ENCODE results near the gene ITGA3. TPM values are rescaled to one million over a fixed set of nuclear protein-coding genes. Genes with fewer than 3 reads are reported as not detected.

ITGA3 gene
- polyA plus RNA-seq, 3 donors: 104 to 119 (median 112) TPM

- no peak for DNase-seq
These were observed 34.2 kb downstream of the ITGA3 start for GRCh38 chr17:50090071-50090470.

DNA sequence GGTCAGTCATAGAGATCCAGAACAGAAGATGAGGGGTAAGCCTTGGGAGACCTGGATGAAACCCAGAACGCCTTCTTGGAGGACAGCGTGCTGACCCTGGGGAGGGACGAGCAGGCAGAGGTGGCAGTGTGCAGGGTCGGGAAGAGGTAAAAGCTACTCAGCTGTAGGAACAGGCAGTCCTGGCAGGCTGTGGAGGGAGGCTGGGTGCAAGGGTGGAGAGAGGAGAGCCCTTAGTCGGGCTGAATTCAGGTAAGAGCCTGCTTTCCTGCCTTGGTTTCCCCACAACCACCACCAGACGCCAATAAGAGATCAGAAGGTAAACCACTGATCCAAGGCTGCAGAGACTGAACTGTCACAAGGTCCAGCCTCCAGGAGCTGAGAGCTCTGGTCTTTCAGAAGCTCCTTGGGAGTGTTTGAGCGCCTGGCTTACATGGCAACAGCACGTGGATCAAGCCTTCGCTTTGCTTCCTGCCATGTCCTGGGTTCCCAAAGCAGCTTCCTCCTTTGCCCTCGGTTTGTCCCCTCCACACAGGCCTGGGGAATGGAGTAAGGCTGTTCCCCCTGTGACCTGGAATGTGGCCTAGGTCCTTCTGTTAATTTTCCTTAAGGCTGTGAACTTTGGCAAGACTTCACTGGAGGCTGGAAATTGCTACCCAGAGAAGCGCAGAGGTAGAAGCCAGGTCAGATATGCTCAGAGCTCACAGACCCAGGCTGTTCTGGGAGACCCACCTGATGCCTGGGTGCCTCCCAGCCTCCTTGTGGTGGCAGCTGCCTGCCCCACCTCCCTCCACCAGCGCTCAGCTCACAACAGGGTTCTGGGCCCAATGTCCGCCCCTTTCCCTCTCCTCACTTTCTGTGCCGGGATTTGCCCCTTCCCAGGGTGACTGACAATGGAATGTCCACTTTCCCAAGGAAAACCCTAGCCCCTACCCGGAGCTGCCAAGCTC is 35.3 kb downstream of the ITGA3 start:
- DNase-seq: no peak

DNA sequence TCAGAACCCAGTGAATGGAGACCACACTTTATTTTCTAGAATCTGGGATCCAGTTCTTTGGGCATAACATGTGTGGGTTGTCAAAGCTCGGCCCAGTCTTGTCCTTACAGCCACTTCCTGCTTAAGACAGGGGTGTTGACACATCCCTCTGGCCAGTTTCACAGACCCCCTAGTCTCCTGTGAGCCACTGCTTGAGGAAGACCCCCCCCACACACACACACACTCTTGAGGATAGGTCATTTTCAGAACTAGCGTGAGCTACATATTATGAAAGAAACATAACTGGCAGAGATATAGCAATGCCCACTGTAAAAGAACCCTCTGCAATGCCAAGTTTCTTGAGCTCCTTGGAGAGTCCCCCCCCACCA is 36.0 kb downstream of the ITGA3 start:
- no peak for DNase-seq

DNA sequence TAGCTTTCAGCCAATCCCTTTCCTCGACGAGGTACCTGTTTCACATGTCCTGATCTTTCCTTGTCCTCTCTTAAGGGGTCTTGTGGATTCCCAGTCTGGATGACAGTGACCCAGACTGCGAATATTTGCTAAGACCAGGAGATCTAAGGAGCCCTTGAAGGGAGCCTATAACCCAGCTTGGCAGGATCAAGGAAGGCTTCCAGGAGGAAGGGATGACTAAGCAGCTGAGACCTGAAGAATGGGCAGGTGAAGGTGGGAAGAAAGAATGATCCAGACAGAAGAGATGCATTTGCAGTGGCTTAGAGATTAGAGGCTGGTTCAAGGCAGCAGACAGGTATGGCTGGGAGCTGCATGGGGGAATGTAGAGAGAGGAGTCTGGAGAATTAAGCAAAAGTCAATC is 37.3 kb downstream of the ITGA3 start:
- DNase-seq: no peak

- no peak for DNase-seq
These were observed 37.9 kb downstream of the ITGA3 start for GRCh38 chr17:50093807-50094206.

GRCh38 chr17:50094243-50094752 is 38.4 kb downstream of the ITGA3 start:
- DNase-seq: peak; percentile 92

DNA sequence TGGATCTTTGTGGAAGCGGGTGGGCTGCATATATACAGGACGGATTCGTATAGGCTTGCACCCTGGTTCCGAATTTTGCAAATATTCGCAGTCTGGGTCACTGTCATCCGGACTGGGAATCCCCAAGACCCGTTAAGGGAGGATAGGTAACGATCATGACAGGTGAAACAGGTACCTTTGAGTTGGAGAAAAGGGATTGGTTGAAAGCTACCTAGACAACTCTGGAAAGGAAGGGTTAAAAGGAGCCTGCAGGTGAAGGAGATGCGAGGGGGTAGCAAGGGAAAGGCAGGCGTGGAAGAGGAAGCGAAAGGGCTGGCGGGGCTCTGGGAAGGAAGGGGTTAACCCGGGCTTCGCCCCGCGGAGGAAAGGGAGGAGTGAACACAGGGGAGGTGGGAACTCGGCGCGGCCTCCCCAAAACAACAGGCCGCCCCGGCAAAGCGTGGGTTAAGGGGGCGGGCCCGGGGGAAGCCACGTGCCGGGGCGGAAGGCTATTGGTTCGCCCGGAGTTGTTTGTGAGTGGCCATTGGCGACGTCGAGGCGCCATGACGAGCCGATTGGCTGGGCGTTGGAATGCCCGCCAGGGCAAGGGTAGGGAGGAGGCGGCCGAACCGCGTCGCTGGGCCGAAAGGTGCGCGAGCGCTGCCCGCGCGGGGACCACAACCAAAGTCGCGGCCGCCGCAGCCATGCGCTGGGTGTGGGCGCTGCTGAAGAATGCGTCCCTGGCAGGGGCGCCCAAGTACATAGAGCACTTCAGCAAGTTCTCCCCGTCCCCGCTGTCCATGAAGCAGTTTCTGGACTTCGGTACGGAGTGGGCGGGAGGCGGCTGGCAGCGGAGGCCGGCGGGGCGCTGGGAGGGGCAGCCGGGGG is 39.1 kb downstream of the ITGA3 start, which contains the start of gene PDK2:
Gene PDK2, plus strand, starts transcription at position 599 of the 867 bp plus-strand sequence. Its CDS starts 85 bp downstream, at position 684.
- DNase-seq: peak; percentile 97

DNA sequence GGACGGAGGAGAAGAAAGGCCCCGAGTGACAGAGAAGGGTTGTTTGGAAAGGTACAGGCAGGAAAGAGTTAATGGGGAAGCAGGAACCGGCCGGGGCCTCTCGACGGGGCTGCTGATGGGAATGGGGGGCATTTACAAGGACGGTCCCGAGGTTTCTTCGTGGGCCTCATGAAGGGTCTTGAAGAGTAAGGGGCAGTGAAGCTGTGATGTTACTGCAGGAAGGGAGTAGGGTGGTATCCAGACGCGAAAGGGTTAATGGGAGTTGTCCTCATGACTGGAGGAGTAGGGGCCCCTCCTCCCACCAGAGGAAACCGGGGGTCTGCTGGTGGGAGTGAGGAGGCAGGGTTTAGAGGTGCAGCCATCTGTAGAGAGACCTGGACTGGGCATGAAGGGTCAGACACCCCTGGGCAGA is 39.7 kb downstream of the ITGA3 start:
- DNase-seq: peak; percentile 57

GRCh38 chr17:50096092-50096491 is 40.2 kb downstream of the ITGA3 start:
- DNase-seq: no peak

DNA sequence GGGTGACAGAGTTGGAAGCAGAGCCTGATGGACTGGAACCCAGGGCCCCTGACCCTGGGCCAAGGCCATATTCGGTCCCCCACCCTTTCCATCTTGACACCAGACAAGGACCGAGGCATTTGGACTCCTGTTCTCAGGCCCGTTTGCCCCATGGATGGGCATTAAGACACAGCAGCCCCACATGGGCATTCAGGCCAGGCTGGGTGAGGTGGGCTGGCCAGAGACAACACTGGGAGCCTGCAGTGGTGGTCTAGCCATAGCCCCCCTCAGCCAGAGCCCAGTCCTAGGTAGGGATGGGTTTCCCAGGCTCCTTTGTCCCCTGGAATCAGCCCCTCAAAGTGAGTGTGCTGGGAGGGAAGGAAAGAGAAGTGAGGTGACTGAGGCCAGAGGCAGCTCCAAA is 40.8 kb downstream of the ITGA3 start:
- DNase-seq: no peak

GRCh38 chr17:50097455-50097854 is 41.5 kb downstream of the ITGA3 start:
- no peak for DNase-seq

- no peak for DNase-seq
These were observed 42.0 kb downstream of the ITGA3 start for GRCh38 chr17:50097926-50098325.

DNA sequence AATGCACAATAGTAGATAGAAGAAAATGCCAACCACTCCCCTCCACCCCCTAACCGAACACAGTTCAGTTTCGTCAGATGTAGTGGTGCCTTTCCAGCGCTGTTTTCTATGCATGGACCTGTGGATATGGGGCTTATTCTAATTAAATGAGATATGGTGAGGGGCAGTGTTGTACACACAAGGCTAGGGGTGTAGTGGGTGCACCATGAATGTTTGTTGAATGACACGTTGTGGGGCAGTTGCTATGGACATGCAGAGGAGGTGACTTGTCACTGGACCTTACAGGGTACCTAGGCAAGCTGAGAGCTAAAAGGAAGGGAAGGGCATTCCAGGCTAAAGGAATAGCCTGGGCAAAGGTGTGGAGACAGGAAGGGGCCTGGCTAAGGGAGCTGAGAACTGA is 42.7 kb downstream of the ITGA3 start:
- no peak for DNase-seq

DNA sequence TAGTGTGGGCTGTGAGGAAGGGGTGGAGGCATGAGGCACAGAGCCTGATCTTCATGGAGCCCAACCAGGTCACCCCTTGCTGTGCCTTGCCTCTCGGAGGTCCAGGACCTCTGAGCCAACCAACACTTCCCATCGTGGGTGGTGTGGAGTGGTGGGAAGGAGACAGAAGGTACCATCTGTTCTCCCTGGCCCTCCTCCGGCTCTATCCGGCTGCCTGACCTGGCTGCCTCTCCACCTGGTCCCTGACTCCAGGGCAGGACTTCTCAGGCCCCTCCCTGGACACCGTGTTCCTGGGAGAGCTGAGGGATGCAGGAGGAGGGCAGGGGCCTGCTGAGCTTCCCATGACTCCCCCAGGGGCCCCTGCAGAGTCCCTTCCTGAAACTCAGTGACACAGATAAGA is 43.1 kb downstream of the ITGA3 start:
- no peak for DNase-seq

- DNase-seq: no peak
These were observed 44.6 kb downstream of the ITGA3 start for GRCh38 chr17:50100480-50100883.

DNA sequence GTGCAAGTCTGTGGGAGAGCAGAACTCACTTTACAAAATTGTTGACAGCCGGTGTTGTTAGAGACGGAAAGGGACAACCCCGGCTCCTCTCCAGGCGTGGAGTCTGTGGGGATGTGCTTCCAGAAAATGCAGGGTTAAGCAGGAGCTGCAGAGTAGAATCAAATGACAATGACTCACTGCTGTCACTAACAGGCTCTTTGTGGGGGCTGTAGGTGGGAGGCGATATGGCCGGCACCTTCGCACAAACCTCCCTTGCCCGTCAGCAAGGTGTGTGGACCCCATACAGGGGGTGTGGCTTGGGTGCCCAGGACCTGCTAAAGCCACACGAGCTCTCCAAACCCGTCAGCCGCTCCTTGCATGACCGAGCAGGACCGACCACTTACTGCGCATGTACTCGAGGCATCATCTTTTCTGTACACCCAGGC is 45.0 kb downstream of the ITGA3 start:
- DNase-seq: peak; percentile 49

GRCh38 chr17:50101346-50102163 is 45.6 kb downstream of the ITGA3 start:
- DNase-seq: peak; percentile 62

GRCh38 chr17:50102164-50102991 is 46.5 kb downstream of the ITGA3 start:
- DNase-seq: no peak

- DNase-seq: no peak
These were observed 47.3 kb downstream of the ITGA3 start for GRCh38 chr17:50103252-50103651.

DNA sequence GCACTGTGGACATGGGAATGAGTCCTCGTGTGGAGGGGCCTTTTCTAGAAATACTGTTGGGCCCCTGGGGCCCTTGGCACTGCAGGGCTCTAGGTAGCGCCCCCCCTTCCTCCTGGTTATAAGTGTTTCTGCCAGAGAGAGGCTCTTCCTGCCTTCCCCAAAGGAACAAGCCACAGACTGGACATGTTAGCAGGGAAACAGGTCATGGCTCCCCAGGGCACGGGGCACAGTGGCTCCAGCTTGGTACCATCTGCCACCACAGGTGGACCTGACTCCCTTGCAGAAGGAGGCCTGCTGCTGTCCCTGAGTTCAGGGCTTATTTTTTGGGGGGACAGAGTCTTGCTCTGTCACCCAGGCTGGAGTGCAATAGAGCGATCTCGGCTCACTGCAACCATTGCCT is 48.0 kb downstream of the ITGA3 start:
- no peak for DNase-seq

GRCh38 chr17:50105811-50106210 is 49.9 kb downstream of the ITGA3 start:
- DNase-seq: no peak

All from renal pelvis (tissue), 4 donors.